Heart right ventricle (tissue), 16 donors: ENCODE results near the gene DES. TPM values are rescaled to one million over a fixed set of nuclear protein-coding genes. Genes with fewer than 3 reads are reported as not detected.

Source experiments
- ATAC-seq, 8 donors: fragments of 200-7000 bp; cut with Tn5 transposase; one replicate each; pipeline ENCODE4 v1.9.1; 2020; ENCODE audit warnings: mild to moderate bottlenecking in 8 of 8, moderate library complexity in 8 of 8, moderate number of reproducible peaks in 1 of 8
- DNase-seq, 2 donors: peaks; one replicate each; pipeline ENCODE4 v3.0.0-alpha.2; 2020
- H3K27ac ChIP-seq, 10 donors: fragments of 200-600 bp; sonication (generic) in 2 of 10; one replicate each; pipeline versions ENCODE4 v1.5.0 to v1.8.0; 2020 to 2022; ENCODE audit warnings: mild to moderate bottlenecking in 3 of 10
- H3K27me3 ChIP-seq, 7 donors: fragments of 200-600 bp; one replicate each; pipeline ENCODE4 v1.8.0; 2021 to 2022; ENCODE audit warnings: mild to moderate bottlenecking in 2 of 7
- H3K36me3 ChIP-seq, 9 donors: fragments of 200-600 bp; sonication (generic) in 1 of 9; one replicate each; pipeline versions ENCODE4 v1.5.0 to v1.8.0; 2020 to 2022; ENCODE audit warnings: mild to moderate bottlenecking in 2 of 9
- H3K4me1 ChIP-seq, 9 donors: fragments of 200-600 bp; sonication (generic) in 1 of 9; one replicate each; pipeline versions ENCODE4 v1.5.0 to v1.8.0; 2020 to 2022; ENCODE audit warnings: mild to moderate bottlenecking in 4 of 9
- H3K4me3 ChIP-seq, 10 donors: fragments of 200-600 bp; sonication (generic) in 2 of 10; one replicate each; pipeline versions ENCODE4 v1.5.0 to v1.8.0; 2020 to 2022; ENCODE audit warnings: mild to moderate bottlenecking in 7 of 10, moderate library complexity in 2 of 10
- H3K9me3 ChIP-seq, 11 donors: fragments of 200-600 bp in 10 of 11; sonication (generic) in 2 of 11; one replicate each; pipeline versions ENCODE4 v1.5.0 to v1.8.0; 2013 to 2022; ENCODE audit warnings: mild to moderate bottlenecking in 2 of 11, control low read depth in 1 of 11, moderate library complexity in 1 of 11
- CTCF ChIP-seq, 9 donors: fragments of 200-600 bp; sonication (generic) in 2 of 9; IDR thresholded peaks; one replicate each; pipeline versions ENCODE4 v1.5.0 to v1.8.0; 2021 to 2022; ENCODE audit warnings: antibody characterized with exemption in 9 of 9, mild to moderate bottlenecking in 5 of 9, moderate library complexity in 1 of 9
- WGBS, 2 donors: extraction: QIAGEN DNeasy Blood & Tissue Kit; methylation state at CpG; one replicate each; pipeline ENCODE4 v1.1.7; 2013; ENCODE audit warnings: inconsistent platforms in 1 of 2; 5-methylcytosine and 5-hydroxymethylcytosine counted together
- intact Hi-C, 10 donors: fragments of 100-400 bp; cut with DNase I; formaldehyde crosslinking; loops; one replicate each; pipeline versions ENCODE4 v1.11.1 to v1.14.2; 2022
- polyA plus RNA-seq, 2 donors: library from polyadenylated mRNA; stranded (reverse); fragments of 200-250 nt; gene quantifications; one replicate each; pipeline ENCODE4 v1.2.3, GENCODE V29; 2013
- total RNA-seq, 10 donors: library from RNA; stranded (reverse); fragmentation: NEBNext Ultra II Directional in 3 of 10; extraction: Animal tissue kit (Norgen Biotek cat#: 25700) in 3 of 10; gene quantifications; one replicate each; pipeline versions ENCODE4 v1.2.1 to v1.2.4, GENCODE V29; 2021 to 2023
- donor health status: Arrhythmogenic right ventricular cardiomyopathy.
- donor health status: ischemic (EF 13 %, LVEDD 7.1; RV severe dilation, severe dysfunction).
- donor health status: healthy with polysubstance abuse.
- donor health status: DM: no; HTN: yes; CAD: no.
- donor health status: DM: no; HTN: no; CAD: no.
- donor health status: ischemic (EF 25% LVEDD 6.9; RV normal size, moderate dysfunction).
- donor health status: ischemic (EF 25% LVEDD 5.7; RV mildly dilated, moderate dysfunction).
- donor health status: healthy.
- donor health status: DM: yes; HTN: yes; CAD: no.
- donor health status: Ischemic cardiomyopathy.
- donor health status: ischemic (EF 35%, LVEDD 5.7; RV mildly dilated, moderate dysfunction).
- donor health status: nonischemic (EF 11% LVEDD 7.7; RV severe dilation, severe dysfunction).
- donor health status: DM: yes; HTN: yes; CAD: no.
- donor health status: PGD.
- donor health status: ischemic (EF 29% LVEDD 5.4; RV normal size, mild dysfunction).
- donor health status: nonischemic (EF 23%, LVEDD 6.1; RV moderate dilation, normal function).

DES gene
- total and polyA plus RNA-seq, 12 donors: 12,560 to 18,019 (median 15,816) TPM

- DNase-seq: no peak
- no peak overlapping the region for H3K4me3 ChIP-seq
Measured at GRCh38 chr2:219448099-219448775, 30.1 kb downstream of the DES start.

GRCh38 chr2:219448776-219449341 lies 30.7 kb downstream of the DES start:
- Histone ChIP-seq H3K27me3 (peaks cover 0 to 39% (median 24%) of the 10 kb centered on the region in 7 donors), H3K27ac (no peak overlapping the region), H3K9me3 (no peaks in the 10 kb centered on the region), H3K4me1 (peaks cover 19 to 76% (median 38%) of the 10 kb centered on the region in 9 donors), H3K36me3 (peaks cover 0 to 21% (median 0%) of the 10 kb centered on the region in 9 donors), H3K4me3 (no peak overlapping the region)
- no peak for TF ChIP-seq CTCF (IDR thresholded peaks at IDR 0.05)
- WGBS, 2 donors: 45 to 49% methylated on average over 48 to 51 of the region's 51 CpGs
- no peak for ATAC-seq
- DNase-seq: no peak
- intact Hi-C loops: no loop called here

More at GRCh38 chr2:219448099-219448775, 30.1 kb downstream of the DES start:
- Histone ChIP-seq H3K27me3 (peaks cover 0 to 45% (median 28%) of the 10 kb centered on the region in 7 donors), H3K4me1 (peaks cover 14 to 76% (median 34%) of the 10 kb centered on the region in 9 donors), H3K27ac (no peak overlapping the region), H3K9me3 (no peaks in the 10 kb centered on the region), H3K36me3 (peaks cover 0 to 21% (median 0%) of the 10 kb centered on the region in 9 donors)
- intact Hi-C loops: no loop called here
- no peak for TF ChIP-seq CTCF (IDR thresholded peaks at IDR 0.05)
- WGBS, 2 donors: 46 to 58% methylated on average over 69 to 88 of the region's 88 CpGs
- no peak for ATAC-seq

GRCh38 chr2:219449609-219450008 lies 31.4 kb downstream of the DES start:
- Histone ChIP-seq H3K36me3 (peaks cover 0 to 21% (median 0%) of the 10 kb centered on the region in 9 donors), H3K4me3 (no peak overlapping the region), H3K27ac (no peak overlapping the region), H3K27me3 (peaks cover 0 to 38% (median 22%) of the 10 kb centered on the region in 7 donors), H3K9me3 (no peaks in the 10 kb centered on the region), H3K4me1 (peaks cover 18 to 76% (median 38%) of the 10 kb centered on the region in 9 donors)
- intact Hi-C loops: loop anchor here in 2 of 10 donors (5.0 to 10.0 kb wide), 2 partner anchors 45 to 47 kb away; no protein-coding TSS in a partner anchor
- DNase-seq (no peak), ATAC-seq (no peak)
- 82 to 86% methylated on average over 5 of the region's 5 CpGs for WGBS, 2 donors
- TF ChIP-seq CTCF (IDR thresholded peaks at IDR 0.05): no peak

- peaks cover 0 to 26% (median 0%) of the 10 kb centered on the region in 9 donors for H3K36me3 ChIP-seq
- intact Hi-C loops: loop anchor here in 2 of 10 donors (2.0 to 10.0 kb wide), 3 partner anchors 17 to 50 kb away; partner anchors contain the start of gene SPEG (in 1 of the 2)
- peak; percentile 22 to 61 (median 44) for ATAC-seq
- DNase-seq: peak; percentile 69 to 78
- H3K4me3 ChIP-seq: no peak overlapping the region
- TF ChIP-seq CTCF (IDR thresholded peaks at IDR 0.05): no peak
- WGBS, 2 donors: 53 to 60% methylated on average over 17 to 18 of the region's 18 CpGs
- no peaks in the 10 kb centered on the region for H3K9me3 ChIP-seq
- H3K27ac ChIP-seq: peak overlapping the region; percentile 70 to 97 (median 85)
- H3K4me1 ChIP-seq: peaks cover 14 to 57% (median 33%) of the 10 kb centered on the region in 9 donors
- H3K27me3 ChIP-seq: peaks cover 0 to 36% (median 22%) of the 10 kb centered on the region in 7 donors
Measured at GRCh38 chr2:219451661-219452360, 33.6 kb downstream of the DES start.
